GM12892 (cell line): ENCODE data around the gene ATXN1.
A peak's percentile ranks its signal among the peaks of the same experiment; 100 is the strongest.

Source experiments
- DNase-seq: peaks from one replicate; pipeline ENCODE4 v3.0.0; 2011; ENCODE audit not compliant: insufficient read length
- FAIRE-seq: peaks from 2 replicates; lab custom pipeline; 2011; peaks lifted over from hg19 to GRCh38; lab: Jason Lieb, UNC
- POLR2A ChIP-seq: IDR thresholded peaks from 2 replicates; pipeline ENCODE4 v1.6.1; 2011; ENCODE audit warnings: low read depth, low read length, control low read depth
- POLR2AphosphoS5 ChIP-seq: IDR thresholded peaks from 2 replicates; pipeline ENCODE4 v1.6.1; 2011; ENCODE audit warnings: low read depth, low read length, control low read depth
- TAF1 ChIP-seq: IDR thresholded peaks from 2 replicates; pipeline ENCODE4 v1.6.1; 2011; ENCODE audit warnings: low read depth, mild to moderate bottlenecking, control low read depth, low read length, borderline replicate concordance

ATXN1 gene

GRCh38 chr6:16333580-16333979, 427.7 kb downstream of the ATXN1 start:
- no peak for TF ChIP-seq POLR2AphosphoS5
- no peak for TF ChIP-seq TAF1
- no peak for TF ChIP-seq POLR2A
- DNase-seq = no peak
- no peak for FAIRE-seq

DNA sequence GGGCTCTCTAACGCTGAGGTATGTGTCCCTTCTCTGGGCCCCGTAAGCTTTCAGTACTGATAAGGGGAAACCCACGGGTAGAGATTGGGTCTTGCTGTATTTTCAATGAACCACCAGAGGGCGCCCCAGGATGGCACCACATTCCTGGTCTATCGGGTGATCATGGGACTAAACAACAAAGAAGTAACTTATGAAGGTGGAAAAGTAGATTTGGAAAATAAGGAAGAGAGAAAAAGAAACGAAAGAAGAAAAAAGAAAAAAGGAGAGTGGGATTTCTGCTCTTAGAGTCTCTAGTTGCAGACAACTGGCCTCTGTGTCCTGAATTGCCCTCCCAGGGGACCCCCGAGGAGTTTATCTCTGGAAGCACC, 429.1 kb downstream of the ATXN1 start:
- FAIRE-seq = peak; percentile 81
- DNase-seq = peak; percentile 61
- TF ChIP-seq POLR2AphosphoS5 (no peak), TAF1 (no peak), POLR2A (no peak)

- peak; percentile 77 for FAIRE-seq
- TF ChIP-seq POLR2AphosphoS5 (no peak), POLR2A (no peak), TAF1 (no peak)
- no peak for DNase-seq
Measured at GRCh38 chr6:16331384-16332174, 429.7 kb downstream of the ATXN1 start.

DNA sequence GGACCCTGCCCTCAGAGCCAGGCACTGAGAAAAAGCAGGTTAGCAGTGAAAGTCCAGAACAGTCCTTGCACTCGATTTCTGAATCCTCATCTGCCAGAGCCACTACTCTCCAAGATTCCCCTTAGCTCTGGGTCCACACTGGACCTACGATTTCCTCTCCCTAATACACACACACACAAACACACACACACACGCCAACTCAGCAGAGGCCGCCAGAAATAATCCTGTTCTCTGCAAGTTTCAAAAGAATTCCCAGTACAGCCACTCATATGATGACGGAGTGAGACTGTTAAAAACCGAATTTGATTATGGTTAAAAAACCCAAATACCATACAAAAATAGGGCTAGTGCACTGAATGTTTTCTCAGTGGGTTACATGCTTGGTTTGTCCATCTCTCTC, 432.0 kb downstream of the ATXN1 start:
- no peak for FAIRE-seq
- DNase-seq = no peak
- no peak for TF ChIP-seq TAF1
- no peak for TF ChIP-seq POLR2AphosphoS5
- no peak for TF ChIP-seq POLR2A

DNA sequence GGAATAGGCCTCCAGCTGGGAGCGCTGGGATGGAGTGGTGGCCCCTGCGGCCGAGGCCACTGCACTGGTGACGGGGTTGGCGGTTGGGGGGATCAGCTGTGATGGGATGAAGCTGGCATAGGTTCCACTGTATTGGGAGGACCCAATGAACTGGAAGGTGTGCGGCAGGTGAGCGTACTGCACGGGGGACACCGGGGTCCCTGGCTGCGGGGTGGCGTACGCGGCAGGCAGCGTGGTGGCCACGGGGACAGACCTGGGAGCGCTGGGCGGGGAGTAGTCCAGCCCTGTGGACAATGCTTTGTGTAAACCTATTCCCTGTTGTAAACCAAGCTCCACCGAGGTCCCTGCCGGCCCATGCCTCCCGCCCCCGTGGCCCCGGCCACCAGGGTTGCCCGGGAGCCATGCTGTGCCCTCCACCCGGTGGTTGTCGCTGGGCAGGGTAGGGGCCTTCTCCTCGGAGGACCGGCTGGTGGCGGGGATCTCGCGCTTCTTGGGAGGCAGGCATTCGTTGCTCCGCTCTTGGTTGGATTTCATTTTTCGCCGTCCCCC, 433.4 kb downstream of the ATXN1 start:
- DNase-seq = no peak
- no peak for TF ChIP-seq TAF1
- TF ChIP-seq POLR2AphosphoS5 = no peak
- TF ChIP-seq POLR2A = no peak
- FAIRE-seq = no peak

DNA sequence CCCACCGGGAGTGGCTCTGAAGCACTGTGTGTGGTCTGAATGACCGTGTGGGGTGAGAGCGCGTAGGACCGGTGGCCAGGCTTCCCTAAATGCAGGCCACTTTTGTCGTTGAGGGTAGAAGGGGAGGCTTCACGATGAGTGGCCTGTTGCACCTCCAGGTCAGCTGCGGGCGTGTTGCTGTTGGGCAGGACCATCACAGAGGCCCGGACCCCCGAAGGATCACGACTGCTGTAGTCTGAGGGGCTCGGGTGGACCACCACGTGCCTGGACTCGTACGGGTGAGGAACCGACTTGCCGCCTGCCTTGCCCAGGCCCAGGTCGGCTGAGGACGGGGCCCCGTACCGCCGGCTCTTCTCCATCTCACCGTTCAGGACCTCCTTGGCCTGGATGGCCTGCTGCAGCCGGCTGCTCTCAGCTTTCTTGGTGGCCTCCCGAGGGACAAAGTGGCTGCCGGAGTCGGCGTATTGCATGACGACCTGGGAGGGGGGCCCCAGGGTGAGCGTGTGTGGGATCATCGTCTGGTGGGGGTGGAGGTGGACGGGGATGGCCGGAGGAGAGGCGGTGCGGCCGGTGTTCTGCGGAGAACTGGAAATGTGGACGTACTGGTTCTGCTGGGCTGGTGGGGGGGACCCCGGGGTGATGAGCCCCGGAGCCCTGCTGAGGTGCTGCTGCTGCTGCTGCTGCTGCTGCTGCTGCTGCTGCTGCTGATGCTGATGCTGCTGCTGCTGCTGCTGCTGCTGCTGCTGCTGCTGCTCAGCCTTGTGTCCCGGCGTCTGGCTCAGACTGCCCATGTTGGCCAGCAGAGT, 434.1 kb downstream of the ATXN1 start:
- FAIRE-seq = no peak

GRCh38 chr6:16326531-16326930, 434.7 kb downstream of the ATXN1 start:
- TF ChIP-seq POLR2AphosphoS5 = no peak
- TF ChIP-seq POLR2A = no peak
- TF ChIP-seq TAF1 = no peak
- DNase-seq (no peak), FAIRE-seq (no peak)

More for the DNA sequence above, 434.1 kb downstream of the ATXN1 start:
- no peak for TF ChIP-seq POLR2A
- TF ChIP-seq POLR2AphosphoS5 = no peak
- TF ChIP-seq TAF1 = no peak
- DNase-seq = no peak

- DNase-seq (no peak), FAIRE-seq (no peak)
- no peak for TF ChIP-seq POLR2A
- no peak for TF ChIP-seq POLR2AphosphoS5
- no peak for TF ChIP-seq TAF1
Measured at GRCh38 chr6:16324606-16325225, 436.5 kb downstream of the ATXN1 start.

- no peak for TF ChIP-seq TAF1
- TF ChIP-seq POLR2AphosphoS5 = no peak
- no peak for TF ChIP-seq POLR2A
- no peak for FAIRE-seq
- no peak for DNase-seq
Measured at GRCh38 chr6:16324184-16324583, 437.1 kb downstream of the ATXN1 start.

- TF ChIP-seq TAF1 = no peak
- no peak for TF ChIP-seq POLR2AphosphoS5
- TF ChIP-seq POLR2A = no peak
- FAIRE-seq = peak; percentile 67
- DNase-seq = no peak
Measured at GRCh38 chr6:16322666-16323312, 438.5 kb downstream of the ATXN1 start.
